H1 (cell line): Measurements from ENCODE around the gene APOBR. TPM values are rescaled to one million over a fixed set of nuclear protein-coding genes. Genes with fewer than 3 reads are reported as not detected.

Source experiments
- CHD2 ChIP-seq: IDR thresholded peaks from 2 replicates; pipeline ENCODE4 v1.6.1; 2012; ENCODE audit warnings: low read length, improper control_type of control experiment
- KDM1A ChIP-seq: fragments of 200-600, 300-600 bp; sonication (generic); IDR thresholded peaks from 2 replicates; pipeline ENCODE4 v1.7.1; 2016; ENCODE audit warnings: mild to moderate bottlenecking, low read length, borderline replicate concordance
- KDM5A ChIP-seq: fragments of 200-600 bp; IDR thresholded peaks from 2 replicates; pipeline ENCODE4 v1.7.1; 2012; ENCODE audit warnings: mild to moderate bottlenecking, low read length, inconsistent platforms, mixed read lengths
- POU5F1 ChIP-seq: IDR thresholded peaks from 2 replicates; pipeline ENCODE4 v1.6.1; 2011; ENCODE audit warnings: low read depth, mild to moderate bottlenecking, low read length, moderate library complexity
- RNF2 ChIP-seq: fragments of 200-900, 300-1000 bp; sonication (generic); IDR thresholded peaks from 2 replicates; pipeline ENCODE4 v1.7.1; 2016; ENCODE audit warnings: borderline replicate concordance, low read depth, mild to moderate bottlenecking, antibody characterized with exemption, low read length; ENCODE audit not compliant: poor library complexity, severe bottlenecking; ENCODE audit errors: missing control alignments
- SIX5 ChIP-seq: IDR thresholded peaks from 2 replicates; pipeline ENCODE4 v1.6.1; 2011; ENCODE audit warnings: mild to moderate bottlenecking, low read depth, low read length
- SP4 ChIP-seq: IDR thresholded peaks from 2 replicates; pipeline ENCODE4 v1.6.1; 2012; ENCODE audit warnings: low read length, inconsistent platforms
- ZNF274 ChIP-seq: IDR thresholded peaks from 2 replicates; pipeline ENCODE4 v1.7.0; 2012; ENCODE audit warnings: low read length, borderline replicate concordance; ENCODE audit errors: extremely low read depth
- polyA plus RNA-seq, 7 experiments: library from polyadenylated mRNA; depleted of rRNA in 3 of 7; stranded (reverse) in 5 of 7; unstranded in 2 of 7; fragments of >200 nt in 5 of 7; fragments of 200-250 nt in 2 of 7; gene quantifications; 1 replicate in 5 of 7; 2 replicates in 1 of 7; 4 replicates in 1 of 7; pipeline versions ENCODE4 v1.2.1 to v1.2.3, GENCODE V29; 2011 to 2013; ENCODE audit warnings: missing spikeins in 2 of 7, mixed read lengths in 2 of 7
- total RNA-seq: library from RNA; stranded (reverse); fragmentation: NEBNext Ultra II Directional; extraction: Animal tissue kit (Norgen Biotek cat#: 25700); gene quantifications from 2 replicates; pipeline ENCODE4 v1.2.1, GENCODE V29; 2021

APOBR gene
- total and polyA plus RNA-seq, 2 of the 8 experiments (the other 6 are each of a cell fraction or from before 2014, with no cell fraction given), result not detected

GRCh38 chr16:28537076-28537475 lies 42.6 kb downstream of the APOBR start (continued):
- TF ChIP-seq ZNF274, result no peak
- TF ChIP-seq SIX5, result no peak
- TF ChIP-seq RNF2, result no peak
- TF ChIP-seq CHD2, result no peak
- no peak for TF ChIP-seq KDM5A
- no peak for TF ChIP-seq KDM1A
- no peak for TF ChIP-seq POU5F1
- TF ChIP-seq SP4, result no peak
